Stimulated activated CD8-positive, alpha-beta memory T cell treated with anti-CD3 and anti-CD28 coated beads, Interleukin-7, amount 100 ng/mL, for 24 hours (primary cell): ENCODE measurements around the gene AIFM1.
A peak's percentile ranks its signal among the peaks of the same experiment; 100 is the strongest.
"Not testable (repeated sequence)": the region's sequence is repeated elsewhere in the genome, so short reads cannot be mapped to it uniquely, and the experiment has no call there.

Source experiments
- DNase-seq: peaks from one replicate; pipeline ENCODE4 v3.0.0-alpha.2; 2020; ENCODE audit warnings: low read depth

The AIFM1 gene

DNA sequence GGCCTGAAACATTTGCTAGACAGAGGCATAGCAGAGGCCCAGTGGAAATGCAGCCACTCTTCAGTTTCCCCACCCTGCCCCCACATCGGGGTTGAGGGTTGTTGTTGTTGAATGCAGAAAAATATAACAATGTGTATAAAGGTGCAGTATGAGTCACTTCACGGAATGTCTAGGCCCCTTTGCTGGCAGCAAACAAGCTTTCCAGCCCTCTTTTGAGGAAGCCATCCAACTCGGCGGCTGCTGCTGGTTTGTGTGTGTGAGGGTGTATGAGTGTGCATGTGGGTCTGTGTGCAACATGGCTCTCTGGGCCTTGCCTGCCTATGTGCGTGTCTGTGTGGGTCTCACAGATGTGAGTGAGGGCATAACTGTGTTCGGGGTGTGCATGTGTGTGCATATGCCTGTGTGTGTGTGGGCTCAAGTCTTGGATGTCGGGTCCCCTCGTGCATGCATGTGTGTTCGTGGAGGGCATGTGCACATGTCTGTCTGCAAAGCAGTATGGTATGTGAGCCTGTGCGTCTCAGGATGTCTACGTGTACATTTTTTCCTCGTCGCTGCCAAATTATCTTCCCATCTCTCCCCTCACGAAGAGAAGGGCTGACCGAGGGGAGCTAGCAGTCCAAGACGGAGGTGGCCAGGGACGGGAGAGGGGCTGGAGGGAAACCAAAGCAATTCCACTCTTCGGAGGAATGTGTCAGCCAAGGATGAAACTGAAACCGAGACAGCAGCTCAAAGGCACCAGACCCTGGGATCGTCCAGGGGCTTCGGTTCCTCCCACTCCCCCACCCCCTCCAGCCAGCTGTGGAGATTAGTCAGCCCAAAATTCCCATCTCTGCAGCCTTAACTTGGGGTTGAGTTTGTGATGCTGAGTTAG, 47.0 kb downstream of the AIFM1 start:
- DNase-seq, result no peak

DNA sequence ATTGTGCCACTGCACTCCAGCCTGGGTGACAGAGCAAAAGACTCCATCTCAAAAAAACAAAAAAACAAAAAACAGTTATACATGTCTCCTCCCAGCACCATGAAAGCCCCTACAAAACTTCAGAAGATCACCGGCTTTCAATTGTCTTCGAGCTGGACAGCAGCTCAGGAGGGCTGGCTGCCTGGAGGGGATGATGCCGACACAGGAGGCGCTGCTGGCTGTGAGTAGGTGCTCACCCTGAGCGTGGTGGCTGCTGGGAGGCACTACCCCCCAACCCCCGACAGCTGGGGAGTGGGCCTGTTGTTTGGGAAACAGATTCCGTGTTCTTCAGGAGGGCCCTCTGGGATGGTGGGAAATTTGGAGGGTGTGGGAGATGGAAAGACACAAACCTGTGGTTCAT, 48.5 kb downstream of the AIFM1 start:
- no peak for DNase-seq

DNA sequence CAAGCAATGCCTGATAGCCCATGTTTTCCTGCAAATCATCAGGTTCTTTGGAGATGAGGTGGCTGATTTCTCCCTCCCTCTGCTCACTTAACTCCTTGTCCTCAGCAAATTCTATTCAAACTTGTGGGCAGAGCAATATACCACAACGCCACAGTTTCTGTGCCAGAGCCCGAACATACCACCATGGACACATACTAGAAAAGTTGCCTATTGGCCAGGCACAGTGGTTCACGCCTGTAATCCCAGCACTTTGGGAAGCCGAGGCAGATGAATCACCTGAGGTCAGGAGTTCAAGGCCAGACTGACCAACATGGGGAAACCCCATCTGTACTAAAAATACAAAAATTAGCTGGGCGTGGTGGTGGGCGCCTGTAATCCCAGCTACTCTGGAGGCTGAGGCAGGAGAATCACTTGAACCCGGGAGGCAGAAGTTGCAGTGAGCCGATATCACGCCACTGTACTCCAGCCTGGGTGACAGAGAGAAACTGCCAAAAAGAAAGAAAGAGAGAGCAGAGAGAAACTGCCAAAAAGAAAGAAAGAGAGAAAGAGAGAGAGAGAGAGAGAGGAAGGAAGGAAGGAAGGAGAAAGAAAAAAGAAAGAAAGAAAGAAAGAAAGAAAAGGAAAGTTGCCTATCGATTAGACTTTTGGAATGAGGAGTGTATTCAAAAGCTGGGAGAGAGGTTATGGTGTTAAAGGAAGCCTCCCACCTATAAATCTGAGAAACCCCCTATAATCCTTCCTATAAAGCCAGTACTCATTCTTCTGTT, 50.3 kb downstream of the AIFM1 start:
- not testable (repeated sequence) for DNase-seq

DNA sequence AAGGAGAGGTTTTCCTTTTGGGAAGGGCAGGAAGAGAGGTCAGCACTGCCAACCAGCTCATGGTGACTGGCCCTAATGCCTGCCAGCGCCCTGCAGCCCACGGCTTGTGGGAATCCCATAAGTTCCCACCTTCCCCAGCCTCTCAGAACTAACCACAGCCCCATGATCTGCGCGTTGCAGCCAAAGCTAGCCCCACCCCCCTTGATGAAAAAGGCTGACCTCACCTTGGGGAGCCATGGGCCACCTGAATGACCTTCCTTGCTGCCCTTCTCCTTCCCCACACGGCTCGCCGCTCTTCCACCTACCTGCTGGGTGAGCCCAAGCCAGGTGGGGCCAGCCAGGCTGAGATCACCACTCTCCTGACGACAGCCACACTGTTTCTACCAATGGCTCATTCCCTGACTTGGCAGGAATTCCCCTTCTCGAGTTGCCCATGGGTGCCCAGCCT, 51.5 kb downstream of the AIFM1 start:
- no peak for DNase-seq

DNA sequence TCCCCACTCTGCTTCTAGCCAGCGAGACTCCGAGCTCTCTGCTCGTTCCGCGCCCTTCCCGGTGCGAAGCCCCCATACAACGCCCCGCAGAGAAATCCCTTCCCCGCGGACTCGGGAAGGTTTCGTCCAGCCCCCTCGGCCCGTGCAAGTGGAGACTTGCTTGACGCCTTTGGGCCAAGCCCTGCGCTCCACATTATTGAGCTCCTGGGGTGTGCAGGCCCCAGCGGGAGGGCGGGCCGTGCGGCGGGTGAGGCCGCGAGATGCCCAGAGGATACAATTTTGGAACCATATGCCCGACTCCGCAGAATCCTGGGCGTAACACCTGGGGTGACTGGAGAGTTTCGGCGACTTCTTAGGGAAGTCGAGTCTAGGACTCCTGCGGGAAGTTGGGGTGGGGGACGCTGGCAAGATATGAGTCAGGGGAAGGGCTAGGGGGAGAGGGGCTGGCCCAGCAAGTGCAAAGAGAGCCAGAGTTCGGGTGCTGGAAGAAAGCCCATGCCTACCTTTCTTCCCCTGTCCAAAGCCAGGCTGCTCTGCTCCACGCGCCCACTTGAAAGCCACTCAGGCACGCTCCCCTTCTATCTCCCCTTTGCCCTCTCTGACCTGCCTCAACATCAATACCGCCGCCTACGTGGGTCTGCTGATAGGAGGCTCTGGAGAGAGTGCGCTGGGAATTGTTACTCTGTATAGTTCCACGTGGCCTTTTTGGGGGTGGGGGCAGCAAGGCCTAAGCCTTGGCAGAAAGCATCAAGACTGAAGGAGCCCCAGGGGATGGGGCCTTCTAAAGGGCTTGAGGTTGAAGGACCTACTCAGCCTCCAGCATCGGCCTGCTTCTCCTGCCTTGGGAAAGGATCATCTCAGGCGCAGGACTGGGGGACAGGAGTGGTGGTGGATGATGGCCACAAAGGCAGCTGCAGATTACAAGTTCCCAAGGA, 54.2 kb downstream of the AIFM1 start:
- no peak for DNase-seq

DNA sequence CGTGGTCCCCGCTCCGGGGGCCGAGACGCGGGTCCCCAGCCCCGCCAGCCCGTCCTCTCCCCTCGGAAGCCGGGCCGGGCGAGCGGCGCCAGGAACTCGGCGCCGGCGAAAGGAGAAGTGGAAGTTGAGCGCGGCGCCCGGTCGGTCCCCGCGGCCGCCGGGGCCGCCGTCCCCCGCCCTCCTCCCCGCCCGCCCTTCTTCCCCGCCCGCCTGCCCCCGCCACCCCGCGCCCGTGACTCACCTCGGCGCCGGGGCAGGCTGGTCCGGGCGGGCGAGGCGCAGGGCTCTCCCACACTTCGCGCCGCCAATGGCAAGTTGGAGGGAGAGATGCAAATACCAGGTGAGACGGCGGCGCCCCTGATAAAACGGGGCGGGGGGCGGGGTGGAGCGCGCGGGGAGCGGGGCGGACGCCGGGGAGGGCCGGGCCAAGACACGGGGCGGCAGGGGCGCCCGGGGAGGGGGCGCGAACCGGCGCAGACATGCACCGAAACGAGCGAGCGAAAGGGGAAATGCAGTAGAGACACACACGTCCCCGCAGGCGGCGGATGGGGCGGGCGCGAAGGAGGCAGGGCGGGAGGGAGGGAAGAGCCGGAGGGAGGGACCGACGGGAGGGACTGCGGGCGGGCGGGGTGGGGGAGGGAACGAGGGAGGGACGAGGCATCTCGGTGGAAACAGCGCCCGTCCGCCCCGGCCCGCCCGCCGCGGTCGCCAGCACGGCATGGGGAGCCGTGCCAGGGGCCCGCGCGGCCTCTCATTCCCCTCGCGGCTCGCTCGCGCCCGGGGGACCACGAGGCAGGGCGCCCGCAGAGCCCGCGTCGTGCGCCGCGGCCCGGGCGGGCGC, 55.0 kb downstream of the AIFM1 start, which contains the start of gene ELF4:
ELF4 (minus strand) TSS at position 119 of the 841 bp plus-strand sequence. CDS start 29,167 bp downstream, outside the sequence.
- no peak for DNase-seq

DNA sequence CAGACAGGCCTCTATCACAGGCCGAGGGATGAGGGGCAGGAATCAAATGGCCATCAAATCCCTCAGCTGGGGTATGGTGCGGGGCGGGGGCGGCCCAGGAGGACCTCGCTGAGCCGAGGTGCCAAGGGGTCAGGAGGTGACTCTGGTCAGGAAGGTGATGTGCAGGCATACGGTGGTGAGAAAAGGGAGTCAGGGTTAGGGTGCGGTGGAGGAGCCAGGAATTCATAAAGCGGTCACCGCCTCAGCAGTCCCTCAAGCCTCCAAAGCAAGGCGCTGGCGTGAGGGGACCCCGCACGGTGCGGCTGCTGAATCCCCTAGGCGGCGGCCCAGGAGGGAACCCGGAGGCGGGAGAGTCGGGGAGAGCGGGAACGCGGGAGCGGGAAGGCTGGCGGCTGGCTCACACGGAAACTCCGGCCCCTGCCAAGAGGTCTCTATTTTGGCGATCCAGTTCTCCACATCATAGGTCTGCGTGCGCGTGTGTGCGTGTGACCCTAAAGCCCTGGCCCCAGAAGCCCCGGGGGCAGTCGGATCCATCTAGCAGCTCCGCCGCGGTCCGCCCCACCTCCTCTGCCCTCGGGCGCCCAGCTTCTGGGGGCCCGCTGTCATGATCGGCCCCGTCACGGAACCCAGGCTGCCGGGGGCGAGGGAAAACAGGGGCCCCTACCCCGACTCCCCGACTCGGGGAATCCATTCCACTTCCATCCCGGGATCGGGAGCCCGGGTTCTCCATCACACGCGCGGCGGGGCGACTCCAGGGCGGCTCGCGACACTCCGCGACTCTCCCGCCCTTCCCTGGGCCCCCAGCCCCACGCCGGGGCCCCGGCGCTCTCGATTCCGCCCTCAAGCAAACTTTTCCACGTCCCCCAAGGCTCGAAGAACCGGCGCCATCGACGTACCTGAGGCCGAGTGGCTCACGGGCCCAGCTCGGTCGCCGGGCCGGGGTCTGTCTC, 55.9 kb downstream of the AIFM1 start:
- DNase-seq, result no peak

DNA sequence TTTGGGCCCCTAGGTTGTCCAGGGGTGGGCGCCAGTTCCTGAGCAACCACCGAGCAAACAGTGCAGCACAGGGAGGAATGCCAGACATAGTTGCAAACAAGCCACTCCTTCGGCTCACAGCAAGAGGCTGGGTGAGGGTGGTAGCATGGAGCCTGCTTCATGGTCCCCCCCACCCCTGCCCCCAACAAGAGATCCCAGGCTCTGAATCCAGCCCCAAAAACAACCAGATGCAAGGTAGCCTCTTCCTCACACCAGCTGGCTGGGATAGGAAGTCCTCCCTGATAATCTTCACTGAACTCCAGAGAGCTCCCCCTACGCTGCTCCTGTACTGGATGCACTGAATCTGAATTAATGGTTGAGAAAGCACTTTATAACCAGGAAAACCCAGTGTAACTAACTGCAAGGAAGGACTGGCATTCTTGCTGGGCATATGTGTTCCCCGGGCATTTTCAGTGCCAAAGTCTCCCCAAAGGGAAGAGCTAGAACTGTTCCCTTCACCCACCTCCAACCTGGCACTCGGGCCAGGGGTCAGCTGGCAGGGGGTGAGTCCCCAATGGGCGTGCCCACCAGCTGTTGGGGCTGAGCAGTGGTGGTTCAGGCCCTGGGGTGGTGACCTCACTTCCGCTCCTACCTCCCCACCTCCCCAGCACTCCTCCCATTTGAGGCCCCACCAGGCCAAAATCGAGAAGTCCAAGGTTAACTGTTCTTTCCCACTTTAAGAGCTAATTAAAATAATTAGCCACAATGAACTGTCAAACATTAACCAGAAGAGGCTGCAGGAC, 56.8 kb downstream of the AIFM1 start:
- DNase-seq, result no peak

DNA sequence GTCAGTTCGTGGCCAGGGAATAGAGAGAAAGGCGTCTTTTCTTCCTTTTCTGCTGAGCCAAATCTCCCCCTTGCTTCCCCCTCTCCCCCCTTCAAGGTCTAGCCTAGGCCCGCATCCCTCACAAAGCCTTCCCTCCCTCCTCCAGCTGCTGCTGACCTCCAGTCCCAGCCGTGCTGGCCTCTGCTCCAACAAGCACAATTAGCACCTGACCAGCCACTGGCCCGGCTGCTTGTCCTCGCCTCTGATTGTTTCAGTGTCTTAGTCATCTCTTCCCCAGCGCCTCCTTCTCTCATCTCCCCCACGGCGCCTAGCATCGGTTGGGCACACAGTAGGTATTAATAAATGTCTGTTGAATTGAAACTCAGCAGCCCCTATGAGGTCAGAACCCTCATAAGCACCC, 59.6 kb downstream of the AIFM1 start:
- no peak for DNase-seq

DNA sequence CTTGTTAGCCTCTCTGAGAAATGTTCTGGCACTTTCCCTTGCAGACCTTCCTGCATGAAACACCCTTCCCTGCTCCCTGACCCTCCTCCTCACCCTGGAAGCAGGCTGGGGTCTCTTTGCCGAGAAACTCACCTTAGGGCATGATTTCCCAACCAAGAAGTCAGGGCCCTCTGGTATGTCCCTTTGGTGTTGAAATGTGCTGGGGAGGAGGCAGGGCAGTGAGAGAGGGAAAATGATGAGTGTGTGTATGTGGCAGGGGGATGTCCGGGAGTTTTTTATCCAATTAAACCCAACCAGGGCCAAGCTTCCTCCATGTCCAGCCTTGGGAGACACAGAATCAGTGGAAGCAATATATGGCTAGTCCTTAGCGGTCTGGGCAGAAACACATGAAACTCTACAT, 60.4 kb downstream of the AIFM1 start:
- no peak for DNase-seq

DNA sequence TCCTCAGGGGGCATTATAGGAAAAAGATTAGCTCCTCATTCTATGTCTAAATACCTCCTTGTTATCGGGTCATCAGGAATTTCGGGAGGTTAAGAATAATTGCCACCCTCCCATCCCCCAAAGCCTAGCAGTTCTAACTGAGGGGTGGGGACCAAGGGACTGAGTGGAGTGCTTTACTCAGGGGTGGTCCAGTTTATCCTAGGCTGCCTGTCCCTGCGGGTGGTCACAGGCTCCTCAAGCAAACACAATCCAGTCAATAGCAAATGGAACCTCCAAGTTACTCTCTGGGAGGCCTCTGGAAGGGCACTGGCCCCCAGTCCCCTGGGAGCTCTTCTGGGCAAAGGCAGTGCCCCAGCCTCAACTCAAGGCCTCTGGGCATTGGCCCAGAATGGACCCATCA, 62.0 kb downstream of the AIFM1 start:
- no peak for DNase-seq

DNA sequence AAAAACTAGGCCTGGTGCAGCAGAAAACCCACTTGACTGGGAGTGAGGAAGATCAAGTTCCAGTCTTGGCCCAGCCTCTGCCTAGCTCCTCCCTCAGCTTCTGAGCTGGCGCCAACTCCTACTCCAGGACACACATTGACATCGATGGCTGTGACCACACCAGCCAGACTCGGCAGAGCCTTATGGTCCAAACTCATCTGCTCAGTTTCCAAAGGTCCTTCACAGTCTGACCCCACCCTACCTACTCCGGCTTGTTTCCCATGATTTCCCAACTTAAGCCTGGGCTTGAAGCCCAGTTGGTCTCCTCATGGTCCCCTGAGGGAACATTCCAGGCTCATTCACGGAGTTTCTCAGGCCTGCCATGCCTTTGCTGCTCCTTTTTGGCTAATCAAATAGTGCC, 65.5 kb downstream of the AIFM1 start:
- DNase-seq, result no peak

DNA sequence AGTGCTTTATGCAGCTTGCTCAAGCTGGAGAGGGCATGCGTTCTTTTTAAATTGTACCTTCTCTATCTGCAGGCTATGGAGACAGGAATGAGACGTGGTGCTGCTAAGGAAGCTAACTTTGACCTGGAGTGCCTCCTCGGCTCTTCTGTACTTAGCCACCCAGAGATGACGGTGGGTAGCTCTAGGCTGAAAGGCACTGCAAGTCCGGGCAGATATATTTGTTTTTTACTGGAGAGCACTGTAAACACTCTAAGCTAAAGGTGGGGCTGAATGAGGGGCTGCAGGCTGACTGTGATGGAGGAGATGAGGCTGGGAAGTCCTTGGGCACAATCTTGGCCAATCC, 67.5 kb downstream of the AIFM1 start:
- DNase-seq, result no peak

DNA sequence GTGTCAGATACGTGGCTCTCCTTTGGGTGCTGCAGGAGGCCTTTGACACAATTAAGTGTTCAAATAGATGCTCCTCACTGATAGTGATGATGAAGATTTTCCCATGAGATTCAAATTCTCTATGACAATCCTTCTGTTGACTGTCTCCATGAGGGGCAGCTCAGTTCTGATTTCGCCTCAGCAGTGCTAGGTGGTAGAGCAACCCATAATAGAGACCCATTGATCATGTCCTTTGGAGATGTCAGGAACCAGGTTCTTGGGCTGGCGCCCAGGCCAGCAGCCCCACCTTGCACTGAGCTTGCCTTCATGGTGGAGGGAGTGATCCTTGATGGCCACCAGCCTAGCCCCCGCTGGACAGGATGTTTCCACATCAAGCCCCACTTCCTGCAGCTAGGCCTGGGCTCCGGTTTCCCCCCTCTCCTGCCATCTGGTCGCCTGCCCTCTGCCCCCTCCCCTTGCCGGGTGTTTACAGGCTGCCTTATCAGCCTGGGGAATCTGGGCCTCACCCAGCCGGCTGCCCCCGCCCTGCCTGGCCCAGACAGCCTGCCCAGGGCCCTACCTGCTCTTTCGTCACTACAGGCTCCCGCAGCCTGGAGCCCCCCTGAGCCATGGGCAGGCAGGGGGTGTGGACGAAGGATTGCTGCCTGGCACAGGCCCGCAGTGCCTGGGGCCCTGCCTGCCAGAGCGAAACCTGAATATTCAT, 68.0 kb downstream of the AIFM1 start:
- DNase-seq, result no peak

DNA sequence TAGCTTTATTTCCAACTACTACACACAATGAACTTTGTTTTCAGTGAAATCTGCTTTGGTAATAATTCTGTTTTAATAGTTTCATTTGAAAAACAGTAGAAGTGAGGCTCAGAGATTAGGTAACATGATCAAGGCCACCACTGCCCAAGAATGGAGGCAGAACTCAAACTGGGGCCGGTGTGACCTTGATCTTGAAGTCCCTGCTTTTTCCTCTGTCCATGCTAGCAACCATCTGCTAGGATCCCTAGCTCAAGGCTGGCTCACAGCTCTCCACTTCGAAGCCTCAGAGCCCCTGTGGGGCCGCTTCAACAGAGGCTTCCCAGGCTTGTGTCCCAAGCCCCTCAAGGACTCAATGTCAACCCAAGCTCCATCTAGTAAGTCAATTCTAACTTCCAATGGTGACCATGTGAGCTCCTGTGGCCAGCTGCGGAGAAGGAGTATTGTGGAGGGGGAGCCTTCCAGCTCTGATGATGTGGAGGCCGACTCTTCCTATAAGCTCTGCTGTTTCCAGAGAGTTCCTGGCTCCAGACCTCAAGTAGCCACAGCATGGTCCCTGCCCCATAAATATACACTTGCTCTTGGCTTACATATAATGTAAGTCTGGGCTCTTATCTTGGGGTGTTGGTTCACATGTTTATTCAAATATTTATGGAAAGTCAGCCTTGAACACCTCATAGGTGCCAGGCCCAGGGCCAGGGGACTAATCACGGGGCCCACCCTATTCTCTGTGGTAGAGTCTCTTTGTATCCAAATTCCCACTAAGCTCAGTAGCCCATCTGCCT, 70.2 kb downstream of the AIFM1 start:
- DNase-seq, result no peak

DNA sequence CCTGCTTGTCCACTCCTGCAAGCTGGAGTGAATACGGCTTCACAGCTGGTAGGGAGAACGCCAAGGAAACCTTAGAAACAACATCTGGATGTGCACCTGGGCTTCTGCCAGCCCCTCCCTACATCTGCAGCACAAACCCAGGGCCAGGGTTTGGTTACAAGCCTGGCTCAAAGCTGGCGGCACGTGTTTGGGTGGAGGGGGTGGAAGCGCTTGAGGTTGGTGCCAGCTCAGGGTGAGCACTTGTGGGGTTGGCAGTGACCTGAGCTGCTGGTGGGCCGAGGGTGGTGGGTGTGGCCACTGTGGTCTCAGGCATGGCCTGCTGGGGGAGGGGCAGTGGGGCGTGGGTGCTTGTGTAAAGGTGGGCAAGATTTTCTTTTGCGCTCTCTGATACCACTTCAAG, 70.9 kb downstream of the AIFM1 start:
- DNase-seq, result no peak

DNA sequence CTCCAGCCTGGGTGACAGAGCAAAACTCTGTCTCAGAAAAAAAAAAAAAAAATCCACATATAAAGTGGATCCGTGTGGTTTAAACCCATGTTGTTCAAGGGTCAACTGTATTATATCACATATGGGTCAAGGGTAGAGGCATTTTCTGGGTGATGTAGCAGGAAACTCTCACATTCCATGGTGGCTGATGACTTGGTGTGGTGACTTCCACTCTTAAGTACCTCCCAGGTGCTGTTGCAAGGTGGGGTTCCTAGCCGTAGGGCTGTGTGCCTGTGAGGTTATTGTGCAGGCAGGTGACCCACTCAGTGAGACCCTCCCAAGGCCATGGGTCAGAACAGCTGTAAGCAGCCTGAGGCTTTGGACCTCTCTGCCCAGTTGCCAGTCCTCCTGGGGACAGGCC, 72.4 kb downstream of the AIFM1 start:
- no peak for DNase-seq

DNA sequence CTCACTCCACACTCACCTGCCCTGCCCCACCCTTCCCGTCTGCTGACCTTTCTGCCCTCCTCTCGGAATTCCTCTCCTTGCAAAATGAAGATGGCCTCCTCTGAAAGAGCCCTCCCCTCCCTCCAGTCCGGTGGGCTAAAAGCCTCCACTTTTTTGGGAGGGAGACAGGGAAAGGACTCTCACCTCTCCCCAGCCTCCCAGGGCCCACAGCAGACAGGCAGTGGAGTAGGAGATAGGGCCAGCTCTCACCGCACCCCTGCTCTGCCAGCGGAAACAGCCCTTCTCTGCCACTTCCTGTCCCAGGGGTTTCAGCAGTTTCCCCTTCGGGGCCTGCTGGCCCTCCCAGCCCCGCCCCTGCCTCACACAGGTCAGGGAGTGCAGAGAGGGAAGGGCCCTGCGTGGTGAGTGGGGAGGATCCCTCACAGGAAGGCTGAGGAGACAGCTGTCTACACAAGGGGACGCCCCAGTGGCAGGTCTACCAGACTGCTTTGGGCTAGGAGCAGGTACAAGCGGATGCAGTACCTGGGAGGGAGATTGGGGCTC, 73.6 kb downstream of the AIFM1 start:
- peak; percentile 40 for DNase-seq
